ENCODE measurements around the gene YTHDC1.
A peak's percentile ranks its signal among the peaks of the same experiment; 100 is the strongest.

YTHDC1 gene

DNA sequence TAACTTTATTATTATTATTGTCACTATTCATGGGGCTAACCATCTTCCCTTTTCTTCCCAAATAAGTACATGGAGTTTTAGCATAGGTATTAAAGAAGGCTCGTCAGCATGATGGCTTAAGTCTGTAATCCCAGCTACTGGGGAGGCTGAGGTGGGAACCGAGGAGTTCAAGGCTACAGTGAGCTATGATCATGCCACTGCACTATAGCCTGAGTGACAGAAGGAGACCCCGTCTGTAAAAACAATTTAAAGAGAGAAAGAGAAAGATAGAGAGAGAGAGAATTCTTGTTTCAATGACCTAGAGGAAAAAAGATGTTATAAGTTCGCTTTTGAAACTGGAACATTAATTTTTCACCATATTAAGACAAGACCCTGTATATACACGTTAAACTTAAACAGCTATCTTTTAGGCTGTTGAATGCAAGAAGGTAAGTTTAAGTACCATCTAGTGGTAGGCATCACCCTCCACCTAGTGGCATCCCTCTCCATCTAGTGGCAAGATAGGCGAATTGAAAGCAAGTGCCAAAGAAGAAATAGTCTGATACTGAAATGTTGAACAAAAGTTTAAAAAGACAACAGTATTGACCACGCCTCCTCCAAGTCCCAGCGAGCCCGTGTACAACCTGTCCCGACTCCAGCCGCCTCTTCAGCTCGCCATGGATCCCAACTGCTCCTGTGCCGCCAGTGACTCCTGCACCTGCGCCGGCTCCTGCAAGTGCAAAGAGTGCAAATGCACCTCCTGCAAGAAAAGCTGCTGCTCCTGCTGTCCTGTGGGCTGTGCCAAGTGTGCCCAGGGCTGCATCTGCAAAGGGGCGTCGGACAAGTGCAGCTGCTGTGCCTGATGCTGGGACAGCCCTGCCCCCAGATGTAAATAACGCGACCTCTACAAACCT lies 26.0 kb upstream of the YTHDC1 start:
- H3K79me2 ChIP-seq (ENCODE audit: control insufficient read depth, insufficient read depth, low read length, unreplicated experiment) = no peaks in the 10 kb centered on the region
- H3K27ac ChIP-seq (ENCODE audit: low read depth, low read length) = no peak overlapping the region
- peak overlapping the region; percentile 9 for H2AFZ ChIP-seq (ENCODE audit: low read length, unreplicated experiment)
- H3K4me3 ChIP-seq (ENCODE audit: low read depth, low read length) = peak overlapping the region; percentile 58
- peaks cover 8% of the 10 kb centered on the region; the same call in 1 of the 2 replicates for H3K27me3 ChIP-seq (ENCODE audit: insufficient read depth, low read length)
- no peaks in the 10 kb centered on the region for H3K36me3 ChIP-seq (ENCODE audit: insufficient read depth, low read length)
- H3K4me1 ChIP-seq (ENCODE audit: control insufficient read depth, insufficient read depth, low read length, unreplicated experiment) = peaks cover 6% of the 10 kb centered on the region

- no peaks in the 10 kb centered on the region for H3K36me3 ChIP-seq (ENCODE audit: insufficient read depth, low read length)
- peaks cover 15% of the 10 kb centered on the region for H3K4me1 ChIP-seq (ENCODE audit: control insufficient read depth, insufficient read depth, low read length, unreplicated experiment)
- H3K79me2 ChIP-seq (ENCODE audit: control insufficient read depth, insufficient read depth, low read length, unreplicated experiment) = no peaks in the 10 kb centered on the region
- H3K4me3 ChIP-seq (ENCODE audit: low read depth, low read length) = peak overlapping the region; percentile 69
- peak overlapping the region; percentile 44 for H2AFZ ChIP-seq (ENCODE audit: low read length, unreplicated experiment)
- peaks cover 8% of the 10 kb centered on the region; the same call in 1 of the 2 replicates for H3K27me3 ChIP-seq (ENCODE audit: insufficient read depth, low read length)
- no peak overlapping the region for H3K27ac ChIP-seq (ENCODE audit: low read depth, low read length)
These were observed 23.6 kb upstream of the YTHDC1 start for GRCh38 chr4:68373513-68373912.

GRCh38 chr4:68372588-68372987 lies 22.7 kb upstream of the YTHDC1 start:
- no peaks in the 10 kb centered on the region for H3K36me3 ChIP-seq (ENCODE audit: insufficient read depth, low read length)
- H3K4me1 ChIP-seq (ENCODE audit: control insufficient read depth, insufficient read depth, low read length, unreplicated experiment) = peaks cover 15% of the 10 kb centered on the region
- peaks cover 5% of the 10 kb centered on the region; the same call in 1 of the 2 replicates for H3K27me3 ChIP-seq (ENCODE audit: insufficient read depth, low read length)
- no peak overlapping the region; the same call in 1 of the 2 replicates for H3K4me3 ChIP-seq (ENCODE audit: low read depth, low read length)
- H2AFZ ChIP-seq (ENCODE audit: low read length, unreplicated experiment) = peak overlapping the region; percentile 44
- no peaks in the 10 kb centered on the region for H3K79me2 ChIP-seq (ENCODE audit: control insufficient read depth, insufficient read depth, low read length, unreplicated experiment)
- H3K27ac ChIP-seq (ENCODE audit: low read depth, low read length) = no peak overlapping the region

DNA sequence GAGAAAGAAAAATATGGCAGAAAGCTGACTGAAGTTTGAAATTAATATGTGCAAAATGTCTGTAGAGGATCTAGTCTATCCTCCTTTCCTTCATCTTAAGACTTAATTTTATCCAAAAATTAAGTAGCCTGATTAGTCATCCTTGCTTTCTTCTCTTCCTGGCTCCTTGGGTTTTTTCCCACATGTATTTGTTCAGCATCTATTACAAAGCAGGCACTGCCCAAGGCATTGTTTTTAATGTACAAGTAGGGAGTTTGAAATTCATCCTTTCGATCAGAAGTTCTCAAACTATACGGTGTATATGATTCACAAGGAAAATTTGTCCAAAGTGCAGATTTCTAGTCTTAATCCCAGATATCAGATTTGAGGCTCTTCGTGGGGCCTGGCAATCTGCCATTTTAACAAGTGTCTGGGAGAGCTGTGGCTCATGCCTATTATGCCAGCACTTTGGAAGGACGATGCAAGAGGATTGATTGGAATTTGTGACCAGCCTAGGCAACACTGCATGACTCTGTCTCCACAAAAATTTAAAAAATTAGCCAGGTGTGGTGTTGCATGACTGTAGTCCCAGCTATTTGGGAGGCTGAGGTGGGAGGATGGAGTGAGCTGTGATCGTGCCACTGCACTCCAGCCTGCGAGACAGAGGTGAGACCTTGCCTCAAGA lies 19.4 kb upstream of the YTHDC1 start:
- no peaks in the 10 kb centered on the region for H3K27me3 ChIP-seq (ENCODE audit: insufficient read depth, low read length)

GRCh38 chr4:68368691-68369131 lies 18.8 kb upstream of the YTHDC1 start:
- Histone ChIP-seq H3K36me3 (ENCODE audit: insufficient read depth, low read length) (no peaks in the 10 kb centered on the region), H3K27me3 (ENCODE audit: insufficient read depth, low read length) (no peaks in the 10 kb centered on the region), H3K79me2 (ENCODE audit: control insufficient read depth, insufficient read depth, low read length, unreplicated experiment) (no peaks in the 10 kb centered on the region), H3K4me1 (ENCODE audit: control insufficient read depth, insufficient read depth, low read length, unreplicated experiment) (peaks cover 15% of the 10 kb centered on the region), H2AFZ (ENCODE audit: low read length, unreplicated experiment) (peak overlapping the region; percentile 85), H3K4me3 (ENCODE audit: low read depth, low read length) (peak overlapping the region; percentile 65), H3K27ac (ENCODE audit: low read depth, low read length) (peak overlapping the region; percentile 41)

More for the DNA sequence above, 19.4 kb upstream of the YTHDC1 start:
- H3K4me3 ChIP-seq (ENCODE audit: low read depth, low read length) = peak overlapping the region; percentile 65
- H3K4me1 ChIP-seq (ENCODE audit: control insufficient read depth, insufficient read depth, low read length, unreplicated experiment) = peaks cover 15% of the 10 kb centered on the region
- H3K36me3 ChIP-seq (ENCODE audit: insufficient read depth, low read length) = no peaks in the 10 kb centered on the region
- H3K79me2 ChIP-seq (ENCODE audit: control insufficient read depth, insufficient read depth, low read length, unreplicated experiment) = no peaks in the 10 kb centered on the region
- H2AFZ ChIP-seq (ENCODE audit: low read length, unreplicated experiment) = peak overlapping the region; percentile 85
- peak overlapping the region; percentile 41 for H3K27ac ChIP-seq (ENCODE audit: low read depth, low read length)

DNA sequence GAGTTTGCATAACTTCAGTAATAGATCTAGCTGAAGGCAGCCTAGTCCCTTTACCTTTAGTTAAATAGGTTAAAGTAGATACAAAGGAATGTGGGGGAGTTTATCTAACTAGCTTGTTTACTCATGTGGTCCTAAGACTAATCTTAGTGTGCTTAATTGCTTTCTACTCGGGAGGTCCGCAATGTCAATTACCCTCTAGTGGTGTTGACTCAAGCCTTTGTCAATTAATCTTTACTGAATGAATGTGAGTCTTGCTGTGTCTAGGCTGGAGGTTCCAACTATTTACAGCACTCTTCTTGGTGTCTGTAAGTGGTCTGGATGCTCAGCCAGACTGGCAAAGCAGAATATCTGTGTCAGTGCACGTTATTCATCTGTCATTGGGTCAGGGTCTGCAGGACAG lies 17.9 kb upstream of the YTHDC1 start:
- no peaks in the 10 kb centered on the region for H3K27me3 ChIP-seq (ENCODE audit: insufficient read depth, low read length)
- H3K79me2 ChIP-seq (ENCODE audit: control insufficient read depth, insufficient read depth, low read length, unreplicated experiment) = no peaks in the 10 kb centered on the region
- H3K36me3 ChIP-seq (ENCODE audit: insufficient read depth, low read length) = no peaks in the 10 kb centered on the region
- no peak overlapping the region for H3K27ac ChIP-seq (ENCODE audit: low read depth, low read length)
- H3K4me1 ChIP-seq (ENCODE audit: control insufficient read depth, insufficient read depth, low read length, unreplicated experiment) = peaks cover 13% of the 10 kb centered on the region
- peak overlapping the region; percentile 25 for H2AFZ ChIP-seq (ENCODE audit: low read length, unreplicated experiment)
- no peak overlapping the region for H3K4me3 ChIP-seq (ENCODE audit: low read depth, low read length)

DNA sequence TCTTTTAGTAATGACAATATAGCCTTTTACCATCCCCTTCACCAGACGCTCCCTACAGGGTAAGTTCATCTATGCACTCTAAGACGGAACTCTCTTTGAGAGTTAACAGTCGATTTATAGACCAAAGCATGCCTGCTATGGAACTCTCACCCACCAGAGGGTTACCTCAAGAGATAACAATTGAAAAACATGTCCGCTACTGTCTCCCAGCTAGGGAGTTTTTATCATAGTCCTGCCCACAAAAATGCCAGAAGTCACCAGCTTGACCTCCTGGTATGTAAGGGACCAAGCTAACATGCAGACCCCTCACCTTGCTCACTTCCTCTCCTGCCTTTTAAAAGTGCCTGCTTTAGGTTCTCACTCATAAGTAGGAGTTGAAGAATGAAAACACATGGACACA lies 16.7 kb upstream of the YTHDC1 start:
- Histone ChIP-seq H3K27ac (ENCODE audit: low read depth, low read length) (no peak overlapping the region), H3K4me3 (ENCODE audit: low read depth, low read length) (no peak overlapping the region), H2AFZ (ENCODE audit: low read length, unreplicated experiment) (no peak overlapping the region), H3K36me3 (ENCODE audit: insufficient read depth, low read length) (no peaks in the 10 kb centered on the region), H3K4me1 (ENCODE audit: control insufficient read depth, insufficient read depth, low read length, unreplicated experiment) (peaks cover 14% of the 10 kb centered on the region), H3K27me3 (ENCODE audit: insufficient read depth, low read length) (no peaks in the 10 kb centered on the region), H3K79me2 (ENCODE audit: control insufficient read depth, insufficient read depth, low read length, unreplicated experiment) (no peaks in the 10 kb centered on the region)

- Histone ChIP-seq H3K4me3 (ENCODE audit: low read depth, low read length) (no peak overlapping the region), H3K36me3 (ENCODE audit: insufficient read depth, low read length) (no peaks in the 10 kb centered on the region), H3K4me1 (ENCODE audit: control insufficient read depth, insufficient read depth, low read length, unreplicated experiment) (peaks cover 21% of the 10 kb centered on the region), H2AFZ (ENCODE audit: low read length, unreplicated experiment) (no peak overlapping the region), H3K27me3 (ENCODE audit: insufficient read depth, low read length) (no peaks in the 10 kb centered on the region), H3K27ac (ENCODE audit: low read depth, low read length) (no peak overlapping the region), H3K79me2 (ENCODE audit: control insufficient read depth, insufficient read depth, low read length, unreplicated experiment) (no peaks in the 10 kb centered on the region)
These were observed 15.2 kb upstream of the YTHDC1 start for GRCh38 chr4:68365068-68365467.

- Histone ChIP-seq H3K27ac (ENCODE audit: low read depth, low read length) (peak overlapping the region; percentile 26; the same call in 1 of the 2 replicates), H3K79me2 (ENCODE audit: control insufficient read depth, insufficient read depth, low read length, unreplicated experiment) (no peaks in the 10 kb centered on the region), H3K36me3 (ENCODE audit: insufficient read depth, low read length) (no peaks in the 10 kb centered on the region), H3K4me3 (ENCODE audit: low read depth, low read length) (no peak overlapping the region), H3K4me1 (ENCODE audit: control insufficient read depth, insufficient read depth, low read length, unreplicated experiment) (peaks cover 10% of the 10 kb centered on the region), H3K27me3 (ENCODE audit: insufficient read depth, low read length) (no peaks in the 10 kb centered on the region), H2AFZ (ENCODE audit: low read length, unreplicated experiment) (no peak overlapping the region)
These were observed 11.3 kb upstream of the YTHDC1 start for GRCh38 chr4:68361146-68361589.

GRCh38 chr4:68360231-68360968 lies 10.5 kb upstream of the YTHDC1 start:
- Histone ChIP-seq H3K79me2 (ENCODE audit: control insufficient read depth, insufficient read depth, low read length, unreplicated experiment) (no peaks in the 10 kb centered on the region), H3K27ac (ENCODE audit: low read depth, low read length) (no peak overlapping the region), H2AFZ (ENCODE audit: low read length, unreplicated experiment) (no peak overlapping the region), H3K27me3 (ENCODE audit: insufficient read depth, low read length) (no peaks in the 10 kb centered on the region), H3K4me3 (ENCODE audit: low read depth, low read length) (no peak overlapping the region), H3K4me1 (ENCODE audit: control insufficient read depth, insufficient read depth, low read length, unreplicated experiment) (peaks cover 10% of the 10 kb centered on the region), H3K36me3 (ENCODE audit: insufficient read depth, low read length) (no peaks in the 10 kb centered on the region)

Data from ACC112 (cell line).